WTC11 (cell line): ENCODE data around the gene UGT2B7.

ENCODE experiments used
- ATF3 ChIP-seq: sonication (generic); formaldehyde crosslinking; conservative IDR thresholded peaks from 2 replicates; pipeline ENCODE4 v1.8.1; 2022; ENCODE audit warnings: mild to moderate bottlenecking, missing genetic modification reagents
- CTCF ChIP-seq: fragments of 200-600 bp; IDR thresholded peaks from 2 replicates; pipeline ENCODE4 v1.8.0; 2022; ENCODE audit warnings: antibody characterized with exemption
- GABPB1 ChIP-seq: sonication (generic); formaldehyde crosslinking; IDR thresholded peaks from 2 replicates; pipeline ENCODE4 v1.8.1; 2023; ENCODE audit warnings: mild to moderate bottlenecking, missing genetic modification reagents

DNA sequence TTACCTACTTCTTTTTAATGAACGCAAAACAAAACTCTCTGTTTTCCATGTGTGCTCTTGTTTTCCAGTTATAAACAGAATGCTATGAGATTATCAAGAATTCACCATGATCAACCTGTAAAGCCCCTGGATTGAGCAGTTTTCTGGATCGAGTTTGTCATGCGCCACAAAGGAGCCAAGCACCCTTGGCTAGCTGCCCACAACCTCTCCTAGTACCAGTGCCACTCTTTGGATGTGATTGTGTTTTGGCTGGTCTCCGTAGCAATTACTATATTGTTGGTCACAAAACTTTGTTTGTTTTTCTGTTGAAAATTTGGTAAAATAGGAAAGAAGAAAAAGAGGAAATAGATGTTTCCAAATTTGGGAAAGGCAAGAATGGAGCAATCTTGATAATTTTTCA is 51.1 kb downstream of the UGT2B7 start:
- no peak for TF ChIP-seq CTCF
- TF ChIP-seq ATF3 = no peak
- no peak for TF ChIP-seq GABPB1 (CRISPR knock-in tag)
